ENCODE measurements around the gene PDGFB. TPM values are rescaled to one million over a fixed set of nuclear protein-coding genes. Genes with fewer than 3 reads are reported as not detected.

The PDGFB gene
- total RNA-seq, 6 donors from 2014 or later = 15.4 to 41.7 (median 24.1) TPM

DNA sequence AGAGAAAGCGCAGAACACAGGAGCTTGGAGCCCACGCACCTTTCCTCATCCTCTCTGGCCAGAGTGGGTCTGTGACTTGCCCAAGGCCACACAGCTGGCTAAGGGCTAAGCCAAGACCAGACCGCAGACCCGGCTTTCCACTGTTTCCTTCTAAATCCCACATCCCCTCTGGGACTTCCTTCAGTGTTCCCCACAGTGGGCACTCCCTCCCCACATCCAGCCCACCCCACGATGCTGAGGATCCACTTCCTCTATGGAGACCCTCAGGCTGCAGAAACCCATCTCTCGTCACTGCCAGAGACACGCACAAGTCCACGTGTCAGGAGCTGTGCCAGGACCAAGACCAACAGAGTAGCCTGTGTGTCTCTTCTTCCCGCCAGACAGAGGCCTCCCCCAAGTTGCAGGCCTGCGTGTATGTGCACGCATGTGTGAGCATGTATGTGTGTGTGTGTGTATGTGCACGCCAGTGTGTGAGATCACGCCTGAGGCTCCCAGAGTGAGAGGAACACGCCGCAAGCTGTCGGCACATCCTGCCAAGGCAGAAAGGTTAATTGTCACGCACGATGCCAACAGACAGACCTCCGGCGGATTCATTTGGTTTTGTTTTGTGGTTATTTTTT, 21.6 kb downstream of the PDGFB start:
- no peak overlapping the region for H3K4me3 ChIP-seq
- peaks cover 0 to 65% (median 26%) of the 10 kb centered on the region in 4 donors for H3K36me3 ChIP-seq
- TF ChIP-seq POLR2AphosphoS5 (IDR thresholded peaks at IDR 0.05) (no peak), EP300 (IDR thresholded peaks at IDR 0.05) (no peak), POLR2A (IDR thresholded peaks at IDR 0.05) (no peak)
- TF ChIP-seq, protein P1, sequence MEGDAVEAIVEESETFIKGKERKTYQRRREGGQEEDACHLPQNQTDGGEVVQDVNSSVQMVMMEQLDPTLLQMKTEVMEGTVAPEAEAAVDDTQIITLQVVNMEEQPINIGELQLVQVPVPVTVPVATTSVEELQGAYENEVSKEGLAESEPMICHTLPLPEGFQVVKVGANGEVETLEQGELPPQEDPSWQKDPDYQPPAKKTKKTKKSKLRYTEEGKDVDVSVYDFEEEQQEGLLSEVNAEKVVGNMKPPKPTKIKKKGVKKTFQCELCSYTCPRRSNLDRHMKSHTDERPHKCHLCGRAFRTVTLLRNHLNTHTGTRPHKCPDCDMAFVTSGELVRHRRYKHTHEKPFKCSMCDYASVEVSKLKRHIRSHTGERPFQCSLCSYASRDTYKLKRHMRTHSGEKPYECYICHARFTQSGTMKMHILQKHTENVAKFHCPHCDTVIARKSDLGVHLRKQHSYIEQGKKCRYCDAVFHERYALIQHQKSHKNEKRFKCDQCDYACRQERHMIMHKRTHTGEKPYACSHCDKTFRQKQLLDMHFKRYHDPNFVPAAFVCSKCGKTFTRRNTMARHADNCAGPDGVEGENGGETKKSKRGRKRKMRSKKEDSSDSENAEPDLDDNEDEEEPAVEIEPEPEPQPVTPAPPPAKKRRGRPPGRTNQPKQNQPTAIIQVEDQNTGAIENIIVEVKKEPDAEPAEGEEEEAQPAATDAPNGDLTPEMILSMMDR (IDR thresholded peaks at IDR 0.05) = no peak
- ATAC-seq (ENCODE audit: low FRiP score in 2 of 2) = no peak
- peaks cover 0 to 6% (median 2%) of the 10 kb centered on the region in 4 donors for H3K4me1 ChIP-seq
- no peaks in the 10 kb centered on the region for H3K27me3 ChIP-seq
- H3K9me3 ChIP-seq = no peaks in the 10 kb centered on the region
- no peak overlapping the region for H3K27ac ChIP-seq
- 71 to 76% methylated on average over 19 to 20 of the region's 20 CpGs for WGBS, 2 donors
- DNase-seq = no peak

DNA sequence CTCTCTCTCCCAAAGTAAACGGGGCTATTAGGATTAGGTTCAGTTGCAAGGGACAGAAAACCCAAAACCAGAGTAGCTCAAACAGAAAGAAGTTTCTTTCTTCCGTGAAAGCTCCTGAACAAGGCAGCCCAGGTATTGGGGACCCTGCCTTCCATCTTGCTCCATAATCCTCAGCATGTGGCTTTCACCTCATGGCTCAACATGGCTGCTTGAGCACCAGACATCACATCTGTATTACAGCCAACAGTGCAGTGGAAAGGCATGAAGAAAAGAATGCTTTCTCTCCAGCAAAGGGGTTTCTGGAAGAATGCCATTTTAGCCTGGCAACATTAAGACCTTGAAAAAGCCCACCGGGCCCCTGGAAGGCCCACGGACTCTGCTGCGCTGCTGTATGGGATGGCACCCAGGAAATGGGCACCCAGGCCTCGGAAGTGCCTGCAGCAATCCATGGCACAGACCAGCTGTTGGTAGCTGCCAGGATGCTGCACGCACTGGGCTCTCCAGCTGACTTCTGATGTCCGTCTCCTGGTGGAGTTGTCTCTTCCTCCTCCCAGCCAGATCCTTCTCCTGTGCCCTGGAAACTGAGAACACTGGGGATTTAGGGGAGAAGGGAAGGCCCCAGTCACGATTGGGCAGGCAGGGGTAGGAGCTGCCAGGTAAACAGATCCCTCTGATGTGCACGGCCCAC, 22.6 kb downstream of the PDGFB start:
- Histone ChIP-seq H3K27me3 (no peaks in the 10 kb centered on the region), H3K9me3 (no peaks in the 10 kb centered on the region), H3K27ac (peak overlapping the region in 1 of 4 donors; percentile 39), H3K36me3 (peaks cover 0 to 54% (median 22%) of the 10 kb centered on the region in 4 donors), H3K4me1 (peaks cover 0 to 6% (median 2%) of the 10 kb centered on the region in 4 donors), H3K4me3 (no peak overlapping the region)
- TF ChIP-seq, protein P1 (IDR thresholded peaks at IDR 0.05) = no peak
- TF ChIP-seq EP300 (IDR thresholded peaks at IDR 0.05) = no peak
- no peak for TF ChIP-seq POLR2AphosphoS5 (IDR thresholded peaks at IDR 0.05)
- TF ChIP-seq POLR2A (IDR thresholded peaks at IDR 0.05) = no peak
- ATAC-seq (ENCODE audit: low FRiP score in 2 of 2) (no peak), DNase-seq (no peak)
- 90 to 94% methylated on average over 9 of the region's 10 CpGs for WGBS, 2 donors

DNA sequence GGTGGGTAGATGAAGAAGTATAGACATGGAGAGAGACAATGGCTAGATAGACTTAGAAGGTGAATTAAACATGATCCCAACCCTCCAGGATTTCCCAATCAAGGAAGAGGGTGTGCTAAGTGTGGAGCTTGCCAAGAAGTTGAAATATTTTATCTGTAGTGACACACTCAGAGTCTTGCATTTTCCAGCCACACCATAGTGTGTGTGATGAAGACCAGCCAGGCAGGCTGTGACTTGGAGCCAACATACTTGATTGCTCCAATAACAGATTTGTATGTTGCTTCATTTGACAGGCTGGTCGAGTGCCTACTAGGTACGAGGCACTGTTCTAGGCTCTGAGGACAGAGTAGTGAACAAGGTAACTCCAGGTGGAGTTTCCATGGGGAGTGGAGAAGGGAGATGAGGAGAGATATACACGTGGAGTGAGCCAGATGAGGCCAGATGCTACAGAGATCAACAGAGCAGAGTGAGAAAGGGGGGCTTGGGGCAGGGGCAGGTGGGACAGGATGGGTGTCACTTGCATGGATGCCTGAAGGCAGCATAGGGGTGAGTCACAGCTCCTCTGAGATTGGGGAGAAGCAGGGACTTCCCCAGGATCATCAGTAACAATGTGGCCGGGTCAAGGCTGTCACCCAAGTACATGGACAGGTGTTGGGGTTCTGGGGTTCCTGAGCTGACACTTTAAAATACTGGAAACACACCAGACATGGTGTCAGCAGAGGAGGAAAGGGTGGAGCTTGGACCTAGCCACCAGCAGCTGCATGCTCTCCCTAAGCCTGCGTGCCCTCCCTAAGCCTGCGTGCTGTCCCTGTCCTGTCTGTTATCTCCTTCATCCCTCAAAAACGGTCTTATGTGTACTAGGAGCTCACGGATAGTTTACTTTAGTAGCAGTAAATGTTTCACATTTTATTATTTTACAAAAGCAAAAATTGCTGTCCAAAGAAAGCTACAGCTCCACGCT, 23.6 kb downstream of the PDGFB start:
- no peaks in the 10 kb centered on the region for H3K27me3 ChIP-seq
- WGBS, 2 donors = 60 to 73% methylated on average over 9 of the region's 9 CpGs
- ATAC-seq (ENCODE audit: low FRiP score in 2 of 2) = peak; percentile 22 to 39
- H3K4me3 ChIP-seq = no peak overlapping the region
- H3K27ac ChIP-seq = peak overlapping the region in 3 of 4 donors; percentile 31 to 39 (median 36)
- peaks cover 0 to 44% (median 18%) of the 10 kb centered on the region in 4 donors for H3K36me3 ChIP-seq
- TF ChIP-seq POLR2A (IDR thresholded peaks at IDR 0.05) = no peak
- no peak for TF ChIP-seq EP300 (IDR thresholded peaks at IDR 0.05)
- peak; percentile 22 to 76 for TF ChIP-seq POLR2AphosphoS5 (IDR thresholded peaks at IDR 0.05)
- TF ChIP-seq, protein P1 (IDR thresholded peaks at IDR 0.05) = no peak
- no peaks in the 10 kb centered on the region for H3K9me3 ChIP-seq
- H3K4me1 ChIP-seq = peaks cover 0 to 6% (median 2%) of the 10 kb centered on the region in 4 donors
- no peak for DNase-seq

DNA sequence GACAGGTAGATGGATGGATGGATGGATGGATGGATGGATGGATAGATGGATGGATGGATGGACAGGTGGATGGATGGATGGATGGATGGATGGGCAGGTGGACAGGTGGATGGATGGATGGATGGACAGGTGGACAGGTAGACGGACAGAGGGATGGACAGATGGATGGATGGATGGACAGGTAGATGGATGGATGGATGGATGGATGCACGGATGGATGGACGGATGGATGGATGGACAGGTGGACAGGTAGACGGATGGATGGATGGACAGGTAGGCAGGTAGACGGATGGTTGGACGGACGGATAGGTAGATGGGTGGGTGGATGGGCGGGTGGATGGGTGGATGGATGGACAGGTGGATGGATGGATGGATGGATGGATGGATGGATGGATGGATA, 24.3 kb downstream of the PDGFB start:
- no peaks in the 10 kb centered on the region for H3K9me3 ChIP-seq
- H3K27ac ChIP-seq = no peak overlapping the region
- no peak overlapping the region for H3K4me3 ChIP-seq
- no peak for TF ChIP-seq POLR2AphosphoS5 (IDR thresholded peaks at IDR 0.05)
- peaks cover 0 to 6% (median 2%) of the 10 kb centered on the region in 4 donors for H3K4me1 ChIP-seq
- ATAC-seq (ENCODE audit: low FRiP score in 2 of 2) (no peak), DNase-seq (no peak)
- 89 to 90% methylated on average over 8 of the region's 8 CpGs for WGBS, 2 donors
- no peaks in the 10 kb centered on the region for H3K27me3 ChIP-seq
- H3K36me3 ChIP-seq = peaks cover 0 to 37% (median 12%) of the 10 kb centered on the region in 4 donors

Measured in upper lobe of left lung (tissue), 6 donors.